H9 (cell line): Measurements from ENCODE around the gene AKNAD1. TPM values are rescaled to one million over a fixed set of nuclear protein-coding genes. Genes with fewer than 3 reads are reported as not detected.

Experiments used
- DNase-seq: peaks from one replicate; pipeline ENCODE4 v3.0.0-alpha.2; 2017
- H2AFZ ChIP-seq: one replicate; pipeline ENCODE4 v1.6.1; 2013; ENCODE audit warnings: mild to moderate bottlenecking, low read length, control low read depth, moderate library complexity
- H2AK5ac ChIP-seq: 2 replicates; pipeline ENCODE4 v1.6.1; 2013; ENCODE audit warnings: low read length, control low read depth, mixed read lengths; ENCODE audit not compliant: insufficient read length
- H2BK120ac ChIP-seq: one replicate; pipeline ENCODE4 v1.6.1; 2013; ENCODE audit warnings: low read depth, mild to moderate bottlenecking, low read length, control low read depth, inconsistent platforms; ENCODE audit not compliant: poor library complexity, severe bottlenecking
- H2BK12ac ChIP-seq: 2 replicates; pipeline ENCODE4 v1.6.1; 2013; ENCODE audit warnings: low read length, control low read depth, mixed read lengths, low read depth; ENCODE audit not compliant: insufficient read length
- H2BK15ac ChIP-seq: 2 replicates; pipeline ENCODE4 v1.6.1; 2013; ENCODE audit warnings: low read depth, low read length, control low read depth
- H2BK20ac ChIP-seq: one replicate; pipeline ENCODE4 v1.6.1; 2013; ENCODE audit warnings: low read depth, mild to moderate bottlenecking, low read length, control low read depth, inconsistent platforms; ENCODE audit not compliant: poor library complexity, severe bottlenecking
- H2BK5ac ChIP-seq: 2 replicates; pipeline ENCODE4 v1.6.1; 2013; ENCODE audit warnings: low read length, control low read depth, mixed read lengths; ENCODE audit not compliant: insufficient read length
- H3K14ac ChIP-seq: 2 replicates; pipeline ENCODE4 v1.6.1; 2013; ENCODE audit warnings: low read length, control low read depth; ENCODE audit not compliant: insufficient read depth
- H3K18ac ChIP-seq: 2 replicates; pipeline ENCODE4 v1.6.1; 2013; ENCODE audit warnings: low read depth, mild to moderate bottlenecking, mixed read lengths, low read length, control low read depth; ENCODE audit not compliant: insufficient read length
- H3K23ac ChIP-seq: 2 replicates; pipeline ENCODE4 v1.6.1; 2013; ENCODE audit warnings: low read length, control low read depth, mixed read lengths, low read depth; ENCODE audit not compliant: insufficient read length
- H3K23me2 ChIP-seq: 2 replicates; pipeline ENCODE4 v1.6.1; 2013; ENCODE audit warnings: low read depth, mild to moderate bottlenecking, mixed read lengths, low read length, control low read depth; ENCODE audit not compliant: insufficient read length, poor library complexity, severe bottlenecking
- H3K27ac ChIP-seq: 2 replicates; pipeline ENCODE4 v1.5.1; 2013; ENCODE audit warnings: low read length, control low read depth, mixed read lengths, low read depth; ENCODE audit not compliant: insufficient read length
- H3K27me3 ChIP-seq: 2 replicates; pipeline ENCODE4 v1.6.1; 2013; ENCODE audit warnings: low read length, control low read depth, inconsistent platforms; ENCODE audit not compliant: insufficient read depth
- H3K4ac ChIP-seq: 2 replicates; pipeline ENCODE4 v1.6.1; 2013; ENCODE audit warnings: low read depth, mild to moderate bottlenecking, control low read depth, inconsistent platforms, low read length, moderate library complexity
- H3K4me1 ChIP-seq: 2 replicates; pipeline ENCODE4 v1.6.1; 2013; ENCODE audit warnings: low read length, control low read depth, inconsistent platforms; ENCODE audit not compliant: insufficient read depth
- H3K4me2 ChIP-seq: 2 replicates; pipeline ENCODE4 v1.6.1; 2013; ENCODE audit warnings: low read length, control low read depth, mixed read lengths; ENCODE audit not compliant: insufficient read length, insufficient read depth
- H3K56ac ChIP-seq: 2 replicates; pipeline ENCODE4 v1.6.1; 2013; ENCODE audit warnings: low read depth, mild to moderate bottlenecking, mixed read lengths, low read length, control low read depth; ENCODE audit not compliant: insufficient read length
- H3K79me1 ChIP-seq: 2 replicates; pipeline ENCODE4 v1.6.1; 2013; ENCODE audit warnings: low read depth, mild to moderate bottlenecking, moderate library complexity, low read length, control low read depth, inconsistent platforms; ENCODE audit not compliant: insufficient read depth, poor library complexity, severe bottlenecking
- H3K79me2 ChIP-seq: 2 replicates; pipeline ENCODE4 v1.6.1; 2013; ENCODE audit warnings: low read length, control low read depth, inconsistent platforms; ENCODE audit not compliant: insufficient read depth
- H3K9ac ChIP-seq: 2 replicates; pipeline ENCODE4 v1.6.1; 2013; ENCODE audit warnings: low read length, control low read depth, mixed read lengths; ENCODE audit not compliant: insufficient read length; ENCODE audit errors: extremely low read depth
- H3K9me3 ChIP-seq: one replicate; pipeline ENCODE4 v1.6.1; 2013; ENCODE audit warnings: low read depth, low read length, inconsistent platforms; ENCODE audit not compliant: control insufficient read depth
- H3T11ph ChIP-seq: one replicate; pipeline ENCODE4 v1.6.1; 2013; ENCODE audit warnings: mild to moderate bottlenecking, low read length, control low read depth, inconsistent platforms
- H4K20me1 ChIP-seq: one replicate; pipeline ENCODE4 v1.6.1; 2013; ENCODE audit not compliant: control insufficient read depth, insufficient read length, insufficient read depth
- H4K5ac ChIP-seq: 2 replicates; pipeline ENCODE4 v1.6.1; 2013; ENCODE audit warnings: low read depth, mild to moderate bottlenecking, mixed read lengths, low read length, control low read depth; ENCODE audit not compliant: insufficient read length
- H4K8ac ChIP-seq: replicated peaks from 2 replicates; pipeline ENCODE4 v1.6.1; 2013; ENCODE audit warnings: low read length, control low read depth, mixed read lengths, low read depth; ENCODE audit not compliant: insufficient read length
- H4K91ac ChIP-seq: 2 replicates; pipeline ENCODE4 v1.6.1; 2013; ENCODE audit warnings: low read depth, mild to moderate bottlenecking, moderate library complexity, mixed read lengths, low read length, control low read depth; ENCODE audit not compliant: insufficient read length
- H3K27ac Mint-ChIP-seq, 3 experiments: 2 replicates in 2 of 3; 3 replicates in 1 of 3; pipeline ENCODE4 v1.8.0; 2020 to 2021; ENCODE audit warnings: mixed read lengths in 3 of 3, mild to moderate bottlenecking in 1 of 3, moderate library complexity in 1 of 3
- H3K27me3 Mint-ChIP-seq: 2 replicates; pipeline ENCODE4 v1.8.0; 2021; ENCODE audit warnings: low read depth, mild to moderate bottlenecking, moderate library complexity, mixed read lengths
- H3K36me3 Mint-ChIP-seq, 3 experiments: 2 replicates in 2 of 3; 3 replicates in 1 of 3; pipeline ENCODE4 v1.8.0; 2020 to 2021; ENCODE audit warnings: low read depth in 3 of 3, mixed read lengths in 3 of 3; ENCODE audit not compliant: insufficient read depth in 1 of 3
- H3K4me1 Mint-ChIP-seq, 2 experiments: 2 replicates each; pipeline ENCODE4 v1.8.0; 2020; ENCODE audit warnings: mixed read lengths in 2 of 2
- H3K4me3 Mint-ChIP-seq, 2 experiments: 2 replicates in 1 of 2; 3 replicates in 1 of 2; pipeline ENCODE4 v1.8.0; 2020 to 2021; ENCODE audit warnings: mild to moderate bottlenecking in 2 of 2, mixed read lengths in 2 of 2, moderate library complexity in 1 of 2
- H3K9me3 Mint-ChIP-seq, 2 experiments: 2 replicates in 1 of 2; 3 replicates in 1 of 2; pipeline ENCODE4 v1.8.0; 2020; ENCODE audit warnings: mild to moderate bottlenecking in 2 of 2, mixed read lengths in 2 of 2, moderate library complexity in 1 of 2
- WGBS: extraction: QIAGEN DNeasy Blood & Tissue Kit; methylation state at CpG from one replicate; pipeline ENCODE4 v1.1.7; 2013; ENCODE audit warnings: missing lambda C conversion rate, low lambda C conversion rate, mixed read lengths; ENCODE audit not compliant: insufficient read length; ENCODE audit errors: extremely low coverage; 5-methylcytosine and 5-hydroxymethylcytosine counted together
- total RNA-seq: library from RNA; stranded (reverse); gene quantifications from 2 replicates; pipeline ENCODE4 v1.2.1, GENCODE V29; 2021
- TF ChIP-seq, protein P1 (sequence below): fragments of 200-600 bp; sonication (generic); conservative IDR thresholded peaks from 3 replicates; pipeline ENCODE4 v1.8.0; 2021; ENCODE audit warnings: antibody characterized with exemption, mild to moderate bottlenecking

AKNAD1 gene
- total RNA-seq, 1 experiment from 2014 or later, result not detected

DNA sequence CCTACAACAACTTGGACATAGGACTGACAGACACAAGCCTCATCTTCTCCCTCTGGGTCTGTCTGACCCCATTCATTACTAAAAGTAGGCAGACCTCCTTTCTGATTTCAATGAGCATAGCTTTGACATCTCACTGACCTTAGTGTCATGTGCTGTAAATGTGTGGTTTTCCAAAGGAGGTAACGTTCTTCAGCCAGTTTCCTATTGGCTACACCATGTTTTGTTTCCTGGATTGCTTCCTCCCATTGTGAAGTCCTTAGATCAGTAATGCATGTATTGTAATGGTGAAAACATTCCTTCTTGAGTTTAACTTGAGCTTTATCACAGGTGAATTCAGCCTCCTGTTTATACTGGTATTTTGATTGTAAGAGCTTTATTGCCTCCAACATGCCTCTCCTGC is 89.8 kb downstream of the AKNAD1 start:
- Histone ChIP-seq H3K23me2 (no peaks in the 10 kb centered on the region), H2BK120ac (no peak overlapping the region), H3T11ph (no peak overlapping the region), H4K20me1 (no peaks in the 10 kb centered on the region), H3K9ac (no peak overlapping the region), H3K4ac (no peak overlapping the region), H3K79me2 (no peaks in the 10 kb centered on the region), H4K91ac (no peak overlapping the region), H3K14ac (no peak overlapping the region), H3K27me3 (no peaks in the 10 kb centered on the region; the same call in 1 of the 2 replicates), H2BK15ac (no peak overlapping the region), H4K5ac (no peak overlapping the region), H3K79me1 (no peaks in the 10 kb centered on the region), H3K9me3 (no peaks in the 10 kb centered on the region), H3K56ac (no peak overlapping the region), H3K18ac (no peak overlapping the region), H3K4me1 (no peaks in the 10 kb centered on the region), H2AFZ (no peak overlapping the region), H3K4me2 (no peak overlapping the region), H3K23ac (no peak overlapping the region), H3K27ac (no peak overlapping the region), H2BK5ac (no peak overlapping the region), H2BK20ac (no peak overlapping the region), H2BK12ac (no peak overlapping the region), H4K8ac (no peak overlapping the region), H2AK5ac (no peak overlapping the region)
- Mint-ChIP-seq H3K27me3 (no peaks in the 10 kb centered on the region), H3K4me3 (no peak overlapping the region), H3K4me1 (peaks cover 0 to 10% of the 10 kb centered on the region in 2 experiments; a peak in 2 of 4 replicates), H3K27ac (no peak overlapping the region; a peak in 1 of 7 replicates), H3K9me3 (no peaks in the 10 kb centered on the region), H3K36me3 (peaks cover 0 to 31% (median 3%) of the 10 kb centered on the region in 3 experiments; a peak in 3 of 7 replicates)
- TF ChIP-seq, protein P1, sequence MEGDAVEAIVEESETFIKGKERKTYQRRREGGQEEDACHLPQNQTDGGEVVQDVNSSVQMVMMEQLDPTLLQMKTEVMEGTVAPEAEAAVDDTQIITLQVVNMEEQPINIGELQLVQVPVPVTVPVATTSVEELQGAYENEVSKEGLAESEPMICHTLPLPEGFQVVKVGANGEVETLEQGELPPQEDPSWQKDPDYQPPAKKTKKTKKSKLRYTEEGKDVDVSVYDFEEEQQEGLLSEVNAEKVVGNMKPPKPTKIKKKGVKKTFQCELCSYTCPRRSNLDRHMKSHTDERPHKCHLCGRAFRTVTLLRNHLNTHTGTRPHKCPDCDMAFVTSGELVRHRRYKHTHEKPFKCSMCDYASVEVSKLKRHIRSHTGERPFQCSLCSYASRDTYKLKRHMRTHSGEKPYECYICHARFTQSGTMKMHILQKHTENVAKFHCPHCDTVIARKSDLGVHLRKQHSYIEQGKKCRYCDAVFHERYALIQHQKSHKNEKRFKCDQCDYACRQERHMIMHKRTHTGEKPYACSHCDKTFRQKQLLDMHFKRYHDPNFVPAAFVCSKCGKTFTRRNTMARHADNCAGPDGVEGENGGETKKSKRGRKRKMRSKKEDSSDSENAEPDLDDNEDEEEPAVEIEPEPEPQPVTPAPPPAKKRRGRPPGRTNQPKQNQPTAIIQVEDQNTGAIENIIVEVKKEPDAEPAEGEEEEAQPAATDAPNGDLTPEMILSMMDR, result no peak
- no peak for DNase-seq
- WGBS, result no CpG with 5 or more reads among the region's 1 CpG

Other genes with a start within 250 kb of the AKNAD1 start
- gene HENMT1, start 196.0 kb downstream of the AKNAD1 start, total RNA-seq, result 6.2 and 6.6 TPM in 2 replicates
- 60.0 and 60.1 TPM in 2 replicates for gene PRPF38B, start 164.8 kb downstream of the AKNAD1 start, total RNA-seq
- 0.11 and 0.13 TPM in 2 replicates for gene FNDC7, start 144.2 kb downstream of the AKNAD1 start, total RNA-seq
- gene STXBP3, start 110.4 kb downstream of the AKNAD1 start, total RNA-seq, result 29.4 and 34.1 TPM in 2 replicates
- 5.2 and 6.4 TPM in 2 replicates for gene GPSM2, start 19.9 kb upstream of the AKNAD1 start, total RNA-seq
- 18.2 and 18.8 TPM in 2 replicates for gene CLCC1, start 106.4 kb upstream of the AKNAD1 start, total RNA-seq
- 4.1 and 6.6 TPM in 2 replicates for gene WDR47, start 185.0 kb upstream of the AKNAD1 start, total RNA-seq
- 47.8 and 50.9 TPM in 2 replicates for gene TAF13, start 218.9 kb upstream of the AKNAD1 start, total RNA-seq
- gene TMEM167B, start 233.7 kb upstream of the AKNAD1 start, total RNA-seq, result 13.9 and 15.7 TPM in 2 replicates